ENCODE results near the gene CPLX4. TPM values are rescaled to one million over a fixed set of nuclear protein-coding genes. Genes with fewer than 3 reads are reported as not detected.

Gene CPLX4
- total RNA-seq, 6 donors from 2014 or later: not detected

GRCh38 chr18:59269563-59270119 is 48.8 kb downstream of the CPLX4 start:
- Histone ChIP-seq H3K4me1 (peaks cover 22 to 59% (median 42%) of the 10 kb centered on the region in 4 donors), H3K9me3 (no peaks in the 10 kb centered on the region), H3K27ac (no peak overlapping the region), H3K36me3 (no peaks in the 10 kb centered on the region), H3K4me3 (peak overlapping the region in 2 of 4 donors; percentile 20 to 30), H3K27me3 (peaks cover 0 to 95% (median 61%) of the 10 kb centered on the region in 4 donors)
- DNase-seq (no peak), ATAC-seq (ENCODE audit: low FRiP score in 2 of 2) (no peak)
- 8 to 10% methylated on average over 17 of the region's 17 CpGs for WGBS, 2 donors
- TF ChIP-seq EP300 (IDR thresholded peaks at IDR 0.05): no peak
- no peak for TF ChIP-seq CTCF (IDR thresholded peaks at IDR 0.05)
- no peak for TF ChIP-seq POLR2AphosphoS5 (IDR thresholded peaks at IDR 0.05)
- no peak for TF ChIP-seq POLR2A (IDR thresholded peaks at IDR 0.05)

- no peaks in the 10 kb centered on the region for H3K36me3 ChIP-seq
- H3K27me3 ChIP-seq: peaks cover 0 to 96% (median 64%) of the 10 kb centered on the region in 4 donors
- no peak overlapping the region for H3K27ac ChIP-seq
- peak in 5 of 6 experiments; percentile 12 to 53 (median 33) for TF ChIP-seq CTCF (IDR thresholded peaks at IDR 0.05)
- TF ChIP-seq EP300 (IDR thresholded peaks at IDR 0.05): no peak
- H3K9me3 ChIP-seq: no peaks in the 10 kb centered on the region
- ATAC-seq (ENCODE audit: low FRiP score in 2 of 2) (peak in 1 of 2 donors; percentile 59), DNase-seq (peak; percentile 39 to 89)
- 3 to 7% methylated on average over 17 to 49 of the region's 90 CpGs for WGBS, 2 donors
- peak overlapping the region in 3 of 4 donors; percentile 1 to 30 (median 20) for H3K4me3 ChIP-seq
- H3K4me1 ChIP-seq: peaks cover 22 to 60% (median 41%) of the 10 kb centered on the region in 4 donors
Observed at GRCh38 chr18:59268721-59269562, 49.5 kb downstream of the CPLX4 start.

- Histone ChIP-seq H3K4me1 (peaks cover 15 to 52% (median 34%) of the 10 kb centered on the region in 4 donors), H3K27ac (no peak overlapping the region), H3K27me3 (peaks cover 0 to 95% (median 61%) of the 10 kb centered on the region in 4 donors), H3K36me3 (no peaks in the 10 kb centered on the region), H3K4me3 (peak overlapping the region in 2 of 4 donors; percentile 20 to 30), H3K9me3 (no peaks in the 10 kb centered on the region)
- no peak for TF ChIP-seq EP300 (IDR thresholded peaks at IDR 0.05)
- TF ChIP-seq POLR2A (IDR thresholded peaks at IDR 0.05): no peak
- TF ChIP-seq CTCF (IDR thresholded peaks at IDR 0.05): no peak
- no peak for TF ChIP-seq POLR2AphosphoS5 (IDR thresholded peaks at IDR 0.05)
- peak in 1 of 2 donors; percentile 55 for DNase-seq
- WGBS, 2 donors: 10 to 13% methylated on average over 8 to 28 of the region's 28 CpGs
- ATAC-seq (ENCODE audit: low FRiP score in 2 of 2): no peak
Observed at GRCh38 chr18:59268127-59268720, 50.2 kb downstream of the CPLX4 start.

- TF ChIP-seq POLR2AphosphoS5 (IDR thresholded peaks at IDR 0.05) (no peak), EP300 (IDR thresholded peaks at IDR 0.05) (no peak)
- ATAC-seq (ENCODE audit: low FRiP score in 2 of 2) (peak in 1 of 2 donors; percentile 11), DNase-seq (peak in 1 of 2 donors; percentile 52)
- Histone ChIP-seq H3K9me3 (no peaks in the 10 kb centered on the region), H3K4me3 (no peak overlapping the region), H3K27me3 (peaks cover 0 to 89% (median 55%) of the 10 kb centered on the region in 4 donors), H3K27ac (no peak overlapping the region), H3K4me1 (peaks cover 9 to 46% (median 28%) of the 10 kb centered on the region in 4 donors), H3K36me3 (no peaks in the 10 kb centered on the region)
- WGBS, 2 donors: 3% methylated on average over 40 of the region's 41 CpGs; no CpG with 5 or more reads in 1 of the 2 donors
Observed at GRCh38 chr18:59267503-59268126, 50.8 kb downstream of the CPLX4 start.
